Raji (cell line): ENCODE results near the gene NADK.

Source experiments
- POLR2A ChIP-seq: IDR thresholded peaks from 2 replicates; pipeline ENCODE4 v1.6.1; 2011; ENCODE audit warnings: low read depth, low read length, control low read depth; ENCODE audit not compliant: insufficient read depth

Gene NADK

GRCh38 chr1:1777950-1778662, at the start of gene NADK:
TSS of gene NADK (minus strand) at chr1:1778470. CDS start at chr1:1765406, 13,064 bp downstream.
- TF ChIP-seq POLR2A, result peak; percentile 72

GRCh38 chr1:1827089-1827848, 49.0 kb upstream of the NADK start:
- no peak for TF ChIP-seq POLR2A

DNA sequence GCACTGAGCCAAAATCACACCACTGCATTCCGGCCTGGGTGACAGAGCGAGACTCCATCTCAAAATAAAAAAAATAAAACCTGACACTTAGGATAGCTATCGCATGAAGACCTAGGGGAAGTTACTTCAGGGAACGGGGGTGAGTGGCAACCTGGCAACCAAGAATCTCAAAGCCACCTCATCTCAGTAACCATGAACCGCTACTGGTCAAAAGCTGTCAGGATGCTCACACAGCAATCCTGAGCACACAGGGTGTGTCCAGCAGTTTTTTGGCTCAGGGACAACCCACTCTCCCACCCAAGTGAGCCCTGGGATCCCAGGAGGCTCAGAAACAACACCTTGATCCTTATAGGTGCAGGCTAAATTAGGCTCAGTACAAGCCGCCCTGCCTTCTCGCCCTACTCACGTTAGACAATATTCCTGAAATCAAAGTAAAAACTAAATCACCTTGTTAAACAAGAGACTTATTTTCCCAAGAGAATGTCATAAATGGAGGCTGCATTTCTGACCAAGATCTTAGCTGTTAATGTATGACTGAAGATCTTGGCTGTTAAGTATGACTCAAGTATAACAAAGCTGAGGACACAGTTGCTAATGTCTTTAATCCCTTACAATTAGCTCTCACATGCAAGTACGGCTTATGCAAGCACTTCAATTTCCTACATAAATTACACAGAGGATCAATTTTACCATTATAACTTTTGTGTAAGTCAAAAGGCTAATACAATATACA, 48.3 kb upstream of the NADK start:
- TF ChIP-seq POLR2A, result no peak

DNA sequence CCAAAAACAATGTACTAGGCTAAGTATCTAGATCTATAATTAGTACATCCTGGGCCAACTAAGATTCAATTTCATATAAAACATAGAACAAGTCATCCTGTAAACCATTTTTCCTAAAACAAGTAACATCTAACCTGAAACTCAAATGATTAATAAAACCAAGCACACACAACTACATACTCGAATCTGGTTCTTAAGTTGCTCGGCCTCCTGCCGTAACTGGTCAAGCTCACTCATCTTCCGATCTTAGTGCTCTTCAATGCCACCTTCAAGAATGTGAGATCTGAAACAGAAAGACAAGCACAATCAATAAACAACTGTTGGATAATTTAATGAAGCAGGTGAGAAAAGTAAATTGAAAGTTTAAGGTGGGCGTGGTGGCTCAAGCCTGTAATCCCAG, 46.9 kb upstream of the NADK start:
- no peak for TF ChIP-seq POLR2A

GRCh38 chr1:1819762-1820161, 41.5 kb upstream of the NADK start:
- TF ChIP-seq POLR2A, result no peak

DNA sequence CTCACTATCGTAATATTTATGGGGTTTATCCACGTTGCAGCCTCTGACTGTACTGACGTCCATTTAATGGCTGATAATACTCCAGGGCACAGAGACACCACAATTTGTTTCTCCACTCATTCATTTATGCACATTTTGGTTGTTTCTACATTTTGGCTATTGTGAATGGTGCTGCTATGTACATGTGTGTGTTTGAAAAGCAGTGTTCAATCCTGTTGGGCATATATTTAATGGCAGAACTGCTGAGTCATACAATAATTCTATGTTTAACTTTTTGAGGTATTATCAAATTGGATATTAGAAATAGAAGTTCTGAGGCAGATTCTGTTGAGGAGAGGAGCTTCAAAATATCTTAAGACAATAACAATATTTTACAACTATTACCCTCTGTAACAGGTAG, 39.0 kb upstream of the NADK start:
- no peak for TF ChIP-seq POLR2A

DNA sequence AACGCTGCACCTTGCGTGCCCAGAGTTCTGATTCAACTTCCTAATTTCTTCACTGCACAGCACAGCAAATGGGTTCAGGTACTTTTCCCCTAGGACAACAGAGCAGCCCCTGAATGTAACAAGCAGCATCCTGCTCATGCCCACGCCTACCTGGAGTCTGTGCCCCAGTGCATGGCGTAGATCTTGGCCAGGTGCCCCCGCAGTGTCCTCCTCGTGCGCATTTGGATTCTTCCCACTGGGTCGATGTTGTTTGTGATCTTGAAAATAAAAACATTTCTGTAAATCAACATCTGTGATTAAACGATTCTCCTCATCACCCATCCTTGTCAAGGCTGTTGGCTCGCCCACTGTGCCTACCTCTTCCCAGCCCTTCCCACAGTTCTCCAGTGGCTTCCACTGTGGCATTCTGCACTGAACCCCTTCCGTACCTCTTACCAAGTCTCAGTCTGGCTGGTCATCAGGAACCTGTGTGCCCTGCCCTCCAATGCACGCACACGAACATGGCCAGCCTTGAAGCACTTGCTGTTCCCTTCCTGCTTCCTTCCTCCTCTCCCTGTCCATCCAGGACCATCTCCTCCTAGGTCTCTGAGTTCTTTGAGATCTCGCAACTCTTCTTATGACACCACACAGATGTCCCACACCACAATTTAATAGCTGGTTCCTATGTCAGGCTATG, 37.5 kb upstream of the NADK start:
- no peak for TF ChIP-seq POLR2A

DNA sequence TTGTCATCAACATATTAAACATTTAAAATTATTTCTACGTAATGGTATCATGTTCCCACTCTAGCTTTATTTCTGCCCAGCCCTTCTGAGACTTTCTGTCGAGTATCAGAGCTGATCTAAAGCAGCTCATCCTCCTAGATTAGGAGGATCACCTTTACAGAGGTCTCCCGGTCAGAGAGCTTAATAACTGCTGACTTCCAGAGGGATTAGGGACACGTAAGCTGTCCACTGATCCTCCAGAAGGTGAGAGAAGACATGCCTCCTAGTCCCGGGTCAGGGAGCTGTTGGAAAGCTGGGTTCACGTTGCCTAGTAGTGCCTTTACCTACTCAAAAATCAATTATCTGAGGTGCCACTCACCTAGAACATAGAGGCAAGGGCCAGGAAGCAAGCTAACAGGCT, 31.2 kb upstream of the NADK start:
- TF ChIP-seq POLR2A, result no peak

- no peak for TF ChIP-seq POLR2A
Observed at GRCh38 chr1:1808206-1808605, 29.9 kb upstream of the NADK start.

GRCh38 chr1:1806890-1807289, 28.6 kb upstream of the NADK start:
- TF ChIP-seq POLR2A, result no peak

DNA sequence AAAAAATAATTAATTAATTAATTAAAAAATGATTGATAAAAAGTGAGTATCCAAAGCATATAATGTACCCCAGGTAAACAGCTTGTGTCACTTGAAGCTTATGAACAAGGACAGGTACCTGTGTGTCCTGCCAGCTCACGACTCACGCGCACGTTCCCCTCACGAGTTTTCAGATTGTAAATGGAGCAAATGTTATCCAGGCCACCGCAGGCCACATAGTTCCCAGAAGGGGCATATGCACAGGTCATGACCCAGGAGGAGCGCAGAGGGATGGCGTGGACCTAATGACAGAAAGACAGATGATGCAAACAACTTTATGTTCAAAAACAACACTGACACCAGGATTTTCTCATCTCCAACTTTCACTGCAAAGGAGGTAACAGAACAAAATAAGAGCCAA, 26.0 kb upstream of the NADK start:
- TF ChIP-seq POLR2A, result no peak

- no peak for TF ChIP-seq POLR2A
Observed at GRCh38 chr1:1802871-1803270, 24.6 kb upstream of the NADK start.

GRCh38 chr1:1799716-1800115, 21.4 kb upstream of the NADK start:
- TF ChIP-seq POLR2A, result no peak

DNA sequence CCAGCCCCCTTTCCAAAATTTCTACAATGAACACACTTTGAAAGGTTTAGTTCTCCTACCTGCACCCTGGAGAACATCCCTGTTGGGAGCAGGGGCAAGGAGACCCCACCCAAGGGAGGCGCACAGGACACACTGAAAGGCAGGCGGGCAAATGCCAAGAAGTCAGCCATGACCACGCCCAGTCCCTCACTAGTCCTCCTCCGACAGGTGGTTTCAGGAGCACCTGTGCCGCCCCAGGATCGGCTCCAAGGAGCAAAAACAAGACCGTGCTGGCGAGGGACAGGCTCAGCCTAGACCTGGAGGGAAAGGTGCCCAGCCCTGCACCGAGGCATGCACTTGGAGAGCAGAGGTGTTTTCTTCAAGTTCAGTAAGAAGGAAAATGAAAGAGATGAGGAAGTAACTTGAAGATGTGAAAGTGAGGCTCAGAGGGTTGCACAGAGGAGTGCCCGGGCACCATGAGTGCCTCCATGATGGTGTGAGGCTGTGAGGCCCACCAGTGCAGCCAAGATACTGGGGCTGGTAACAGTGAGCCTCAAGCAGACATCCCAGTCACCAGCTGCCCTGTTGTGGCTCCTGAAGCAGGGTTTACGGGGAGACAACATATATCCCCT, 19.6 kb upstream of the NADK start:
- no peak for TF ChIP-seq POLR2A

GRCh38 chr1:1796466-1796865, 18.2 kb upstream of the NADK start:
- TF ChIP-seq POLR2A, result no peak
